Breast epithelium (tissue), 3 donors: ENCODE measurements around the gene FAF1.

Experiments used
- CTCF ChIP-seq, 3 donors: fragments of 450-650 bp; IDR thresholded peaks; one replicate each; pipeline ENCODE4 v1.5.1; 2016 to 2017; ENCODE audit warnings: antibody characterized with exemption in 3 of 3, mild to moderate bottlenecking in 3 of 3, moderate library complexity in 3 of 3
- POLR2AphosphoS5 ChIP-seq, 3 donors: sonication (generic); formaldehyde crosslinking; IDR thresholded peaks; one replicate each; pipeline ENCODE4 v1.6.1; 2017; ENCODE audit warnings: antibody characterized with exemption in 3 of 3

DNA sequence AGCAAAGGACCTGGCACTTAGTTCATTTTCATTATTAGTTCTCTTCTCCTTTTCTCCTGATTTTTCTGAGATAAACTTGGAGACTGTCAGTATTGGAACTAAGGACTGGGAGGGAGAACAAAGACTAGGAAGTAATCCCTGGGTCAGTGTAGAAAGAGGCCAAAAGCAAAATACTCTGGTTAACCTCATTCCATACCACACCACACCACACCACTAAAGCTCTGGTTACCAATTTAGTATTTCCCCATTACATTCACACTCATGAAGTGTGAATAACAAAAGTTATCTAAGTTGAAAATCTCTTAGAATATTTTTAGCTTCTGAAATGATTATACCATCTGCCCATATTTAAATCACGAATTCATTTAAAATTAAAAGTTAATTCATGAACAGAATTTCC lies 467.9 kb downstream of the FAF1 start:
- no peak for TF ChIP-seq POLR2AphosphoS5 (IDR thresholded peaks at IDR 0.05)
- TF ChIP-seq CTCF (IDR thresholded peaks at IDR 0.05) = no peak
